GM06990 (cell line): ENCODE data around the gene ZNF474.

Experiments used
- DNase-seq: peaks from one replicate; pipeline ENCODE4 v3.0.0-alpha.2; 2011; ENCODE audit not compliant: insufficient read length; ENCODE audit errors: extremely low read depth
- H3K27me3 ChIP-seq: replicated peaks from 2 replicates; pipeline ENCODE4 v1.6.0; 2011; ENCODE audit warnings: low read length; ENCODE audit not compliant: control insufficient read depth, insufficient read depth
- H3K36me3 ChIP-seq: 2 replicates; pipeline ENCODE4 v1.5.1; 2011; ENCODE audit warnings: low read length; ENCODE audit not compliant: control insufficient read depth, insufficient read depth
- H3K4me3 ChIP-seq: replicated peaks from 2 replicates; pipeline ENCODE4 v1.5.1; 2011; ENCODE audit warnings: low read depth, mild to moderate bottlenecking, control low read depth, low read length
- TF ChIP-seq, protein P1 (sequence below): IDR thresholded peaks from 2 replicates; pipeline ENCODE4 v1.5.1; 2011; ENCODE audit warnings: low read length, control low read depth, mild to moderate bottlenecking, inconsistent platforms; ENCODE audit not compliant: insufficient read depth, poor library complexity, severe bottlenecking

ZNF474 gene

DNA sequence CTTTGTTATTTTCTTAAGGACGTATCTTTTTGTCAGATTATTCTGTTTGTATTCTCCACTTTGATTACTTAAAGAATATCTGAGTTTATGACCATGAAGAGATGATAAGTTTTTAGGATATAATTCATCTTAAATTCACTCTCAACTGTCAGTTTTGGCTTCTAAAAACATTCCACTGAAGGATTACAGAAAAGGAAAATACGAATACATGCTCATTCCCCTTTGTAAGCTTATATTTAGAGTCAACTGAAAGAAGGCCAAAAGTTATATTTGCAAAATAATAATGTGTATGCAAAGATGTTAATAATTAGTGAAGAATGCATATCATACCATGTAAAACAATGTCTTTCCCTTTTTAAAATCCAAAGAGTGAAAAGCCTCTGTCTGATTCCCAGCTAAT, 52.5 kb downstream of the ZNF474 start:
- DNase-seq, result no peak
- Histone ChIP-seq H3K27me3 (no peaks in the 10 kb centered on the region), H3K4me3 (no peak overlapping the region), H3K36me3 (no peaks in the 10 kb centered on the region)
- TF ChIP-seq, protein P1, sequence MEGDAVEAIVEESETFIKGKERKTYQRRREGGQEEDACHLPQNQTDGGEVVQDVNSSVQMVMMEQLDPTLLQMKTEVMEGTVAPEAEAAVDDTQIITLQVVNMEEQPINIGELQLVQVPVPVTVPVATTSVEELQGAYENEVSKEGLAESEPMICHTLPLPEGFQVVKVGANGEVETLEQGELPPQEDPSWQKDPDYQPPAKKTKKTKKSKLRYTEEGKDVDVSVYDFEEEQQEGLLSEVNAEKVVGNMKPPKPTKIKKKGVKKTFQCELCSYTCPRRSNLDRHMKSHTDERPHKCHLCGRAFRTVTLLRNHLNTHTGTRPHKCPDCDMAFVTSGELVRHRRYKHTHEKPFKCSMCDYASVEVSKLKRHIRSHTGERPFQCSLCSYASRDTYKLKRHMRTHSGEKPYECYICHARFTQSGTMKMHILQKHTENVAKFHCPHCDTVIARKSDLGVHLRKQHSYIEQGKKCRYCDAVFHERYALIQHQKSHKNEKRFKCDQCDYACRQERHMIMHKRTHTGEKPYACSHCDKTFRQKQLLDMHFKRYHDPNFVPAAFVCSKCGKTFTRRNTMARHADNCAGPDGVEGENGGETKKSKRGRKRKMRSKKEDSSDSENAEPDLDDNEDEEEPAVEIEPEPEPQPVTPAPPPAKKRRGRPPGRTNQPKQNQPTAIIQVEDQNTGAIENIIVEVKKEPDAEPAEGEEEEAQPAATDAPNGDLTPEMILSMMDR, result no peak

DNA sequence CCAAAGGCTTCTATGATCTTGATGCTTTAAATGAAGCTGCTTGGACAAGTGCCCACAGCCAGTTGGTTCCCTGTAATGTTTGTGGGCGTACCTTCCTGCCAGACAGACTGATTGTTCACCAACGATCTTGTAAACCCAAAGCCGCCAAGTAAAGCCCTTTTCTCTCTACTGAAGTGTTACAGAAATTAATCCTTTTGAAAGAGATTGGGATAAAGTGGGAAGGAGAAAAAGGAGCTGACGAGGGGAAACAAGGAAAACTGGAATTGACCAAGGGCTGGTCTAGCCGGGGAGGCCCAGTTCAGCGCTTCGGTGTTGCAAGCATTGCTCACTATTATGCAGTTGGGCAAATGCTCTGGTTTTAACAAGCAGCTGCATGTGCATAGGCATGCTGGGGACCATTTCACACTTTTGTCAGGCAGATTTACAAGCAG, 53.2 kb downstream of the ZNF474 start:
- DNase-seq, result no peak
- TF ChIP-seq, protein P1, result no peak
- Histone ChIP-seq H3K36me3 (no peaks in the 10 kb centered on the region), H3K4me3 (no peak overlapping the region), H3K27me3 (no peaks in the 10 kb centered on the region)

DNA sequence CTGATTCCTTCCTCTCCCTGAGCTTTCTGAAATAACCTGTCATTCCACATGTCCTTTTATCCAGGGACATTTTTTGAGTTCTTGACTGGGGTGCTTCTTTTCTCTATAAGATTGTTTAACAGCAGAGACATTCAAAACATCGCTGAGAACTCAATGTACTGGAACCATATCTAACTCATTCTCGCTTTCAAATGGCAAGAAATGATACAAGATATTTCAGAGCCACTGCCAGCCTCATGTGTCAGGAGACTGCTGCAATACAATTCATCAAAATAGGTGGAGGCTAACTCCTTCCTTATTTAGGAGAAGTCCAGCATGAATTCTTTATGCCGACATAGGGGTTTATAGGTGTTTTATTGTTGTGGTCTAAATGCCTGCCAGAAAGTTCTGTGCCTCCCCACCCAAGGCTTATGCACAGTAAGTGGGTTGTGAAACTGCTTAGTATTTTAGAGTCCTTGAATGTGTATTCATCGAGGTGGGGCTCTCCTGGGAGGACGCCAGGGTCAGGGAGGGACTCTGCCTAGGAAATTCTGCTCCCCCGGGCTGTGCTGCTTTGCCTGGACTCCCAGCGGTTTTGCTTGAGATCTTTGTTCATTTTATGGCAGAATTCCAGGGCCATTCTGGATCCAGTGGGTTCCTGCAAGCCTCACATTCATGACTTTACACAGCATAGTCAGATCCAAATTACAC, 53.9 kb downstream of the ZNF474 start:
- TF ChIP-seq, protein P1, result no peak

DNA sequence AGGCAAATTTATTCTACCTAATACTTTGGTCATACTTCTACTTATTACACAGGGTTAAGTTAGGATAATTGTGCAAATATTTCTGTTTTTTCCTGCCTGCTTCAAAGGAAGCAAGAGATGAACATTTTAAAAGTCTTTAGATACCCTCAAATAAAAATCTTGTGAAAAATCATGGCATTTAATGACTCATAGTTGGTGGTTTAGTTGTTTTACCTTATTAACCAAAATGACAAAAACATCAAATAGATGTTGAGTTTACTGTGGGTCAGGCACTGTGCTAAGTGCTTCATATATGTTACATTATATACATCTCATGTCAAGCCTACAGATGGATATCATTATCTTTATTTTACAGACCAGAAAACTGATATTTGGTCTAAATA, 54.4 kb downstream of the ZNF474 start:
- Histone ChIP-seq H3K27me3 (no peaks in the 10 kb centered on the region), H3K4me3 (no peak overlapping the region), H3K36me3 (no peaks in the 10 kb centered on the region)
- TF ChIP-seq, protein P1, result no peak
- no peak for DNase-seq

More for the DNA sequence above, 53.9 kb downstream of the ZNF474 start:
- DNase-seq, result no peak
- Histone ChIP-seq H3K27me3 (no peaks in the 10 kb centered on the region), H3K4me3 (no peak overlapping the region), H3K36me3 (no peaks in the 10 kb centered on the region)

DNA sequence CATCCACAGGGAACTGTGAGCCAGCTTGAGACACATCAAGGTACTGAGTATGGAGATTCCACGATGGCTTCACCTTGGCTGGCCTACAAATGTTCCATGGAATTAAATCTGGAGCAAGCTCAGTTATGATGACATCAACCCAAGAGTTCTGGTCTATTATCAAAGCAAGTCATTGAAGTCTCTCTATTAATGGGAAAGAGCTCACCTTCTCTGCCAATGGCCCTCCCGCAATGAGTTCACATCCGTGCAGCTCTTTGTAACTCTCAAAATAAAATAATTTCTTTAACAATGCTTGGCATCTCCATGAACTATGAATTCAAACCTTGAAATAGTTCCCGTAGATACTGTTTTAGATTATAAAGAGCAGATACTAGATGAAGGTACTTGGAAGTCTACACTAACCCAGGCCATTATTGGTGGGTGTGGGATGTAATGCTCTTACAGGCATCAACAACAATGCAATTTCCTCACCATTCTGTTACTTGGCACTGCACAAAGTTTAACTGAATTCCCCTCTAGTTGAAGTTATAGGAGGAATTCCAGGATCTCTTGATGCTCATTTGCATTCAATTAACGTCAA, 55.4 kb downstream of the ZNF474 start:
- DNase-seq, result no peak
- H3K36me3 ChIP-seq, result no peaks in the 10 kb centered on the region
- TF ChIP-seq, protein P1, result no peak
- H3K4me3 ChIP-seq, result no peak overlapping the region
- H3K27me3 ChIP-seq, result no peaks in the 10 kb centered on the region
